HCT116 (cell line): ENCODE measurements around the gene TSR1. TPM values are rescaled to one million over a fixed set of nuclear protein-coding genes. Genes with fewer than 3 reads are reported as not detected.

Source experiments
- ATAC-seq: fragments of 200-7000 bp; cut with Tn5 transposase; 2 replicates; pipeline ENCODE4 v1.9.1; 2020; ENCODE audit warnings: mild to moderate bottlenecking, moderate library complexity
- BruUV-seq: library from RNA; stranded (reverse); fragments of 400-500 nt; replicated peaks from 2 replicates; lab custom pipeline; 2021; lab: Mats Ljungman, UMichigan
- CTCF ChIA-PET: fragments of 300-600 bp; sonication (Branson Sonifier 250); formaldehyde crosslinking; loops from one replicate; lab custom pipeline; 2021; ENCODE audit warnings: antibody characterized with exemption; lab: Charles Lee
- POLR2A ChIA-PET: fragments of 300-600, 350-600 bp; sonication (Branson Sonifier 250); formaldehyde crosslinking; loops from one replicate; lab custom pipeline; 2021; ENCODE audit warnings: antibody characterized with exemption; lab: Charles Lee
- RAD21 ChIA-PET, 2 experiments: fragments of 300-600 bp; sonication (Branson Sonifier 250); formaldehyde crosslinking; loops; one replicate each; lab custom pipeline; 2023; ENCODE audit warnings: low total read pairs in 2 of 2; ENCODE audit not compliant: uncharacterized antibody in 2 of 2, unreplicated experiment in 2 of 2, low non-redundant PET in 1 of 2; lab: Charles Lee
- DNase-seq: peaks from one replicate; pipeline ENCODE4 v3.0.0-alpha.2; 2010; ENCODE audit warnings: low read depth, low spot score
- H2AFZ ChIP-seq: fragments of 200-600 bp; shearing (Covaris generic), sonication (generic); 2 replicates; pipeline ENCODE4 v1.6.1; 2017; ENCODE audit warnings: low read depth, mixed run types, mixed read lengths, antibody characterized with exemption, low read length; ENCODE audit not compliant: poor library complexity, severe bottlenecking
- H3K27ac ChIP-seq: 2 replicates; pipeline ENCODE4 v1.5.1; 2012; ENCODE audit warnings: low read depth, low read length
- H3K27me3 ChIP-seq: fragments of 200-600 bp; sonication (generic); 2 replicates; pipeline ENCODE4 v1.6.1; 2016; ENCODE audit warnings: mixed run types, low read length, mixed read lengths; ENCODE audit not compliant: insufficient read depth
- H3K36me3 ChIP-seq, 2 experiments: fragments of 200-500 bp in 1 of 2; fragments of 200-600 bp in 1 of 2; sonication (Bioruptor generic) in 1 of 2; sonication (generic) in 1 of 2; 2 replicates each; pipeline versions ENCODE4 v1.5.1 to v1.6.1; 2014 to 2016; ENCODE audit warnings: low read length in 2 of 2, inconsistent platforms in 1 of 2, mixed read lengths in 1 of 2, mixed run types in 1 of 2; ENCODE audit not compliant: insufficient read depth in 2 of 2, control insufficient read depth in 1 of 2
- H3K4me1 ChIP-seq, 2 experiments: fragments of 200-600 bp in 1 of 2; sonication (generic) in 1 of 2; 2 replicates each; pipeline versions ENCODE4 v1.5.1 to v1.6.1; 2012 to 2017; ENCODE audit warnings: low read length in 2 of 2, inconsistent platforms in 1 of 2, mild to moderate bottlenecking in 1 of 2, mixed read lengths in 1 of 2, mixed run types in 1 of 2, moderate library complexity in 1 of 2; ENCODE audit not compliant: insufficient read depth in 2 of 2, control insufficient read depth in 1 of 2
- H3K4me2 ChIP-seq: fragments of 200-600 bp; sonication (generic); 2 replicates; pipeline ENCODE4 v1.6.1; 2017; ENCODE audit warnings: mixed run types, low read length, mixed read lengths
- H3K4me3 ChIP-seq, 2 experiments: fragments of 200-600 bp in 1 of 2; sonication (generic) in 1 of 2; replicated peaks in 1 of 2; 2 replicates each; pipeline ENCODE4 v1.5.1; 2011 to 2016; ENCODE audit warnings: low read length in 2 of 2, control low read depth in 1 of 2, low read depth in 1 of 2, mild to moderate bottlenecking in 1 of 2, mixed read lengths in 1 of 2, mixed run types in 1 of 2
- H3K79me2 ChIP-seq: fragments of 200-600 bp; sonication (generic); 2 replicates; pipeline ENCODE4 v1.6.1; 2017; ENCODE audit warnings: mild to moderate bottlenecking, mixed run types, low read length, moderate library complexity, mixed read lengths; ENCODE audit not compliant: insufficient read depth
- H3K9ac ChIP-seq: fragments of 200-600 bp; sonication (generic); 2 replicates; pipeline ENCODE4 v1.6.1; 2016; ENCODE audit warnings: low read length, mixed read lengths
- H3K9me2 ChIP-seq: fragments of 200-600 bp; sonication (generic), shearing (Covaris generic); 2 replicates; pipeline ENCODE4 v1.6.1; 2017; ENCODE audit warnings: mixed run types, mild to moderate bottlenecking, moderate library complexity; ENCODE audit not compliant: insufficient read depth
- H3K9me3 ChIP-seq, 2 experiments: fragments of 200-500 bp in 1 of 2; fragments of 200-600 bp in 1 of 2; sonication (Bioruptor generic) in 1 of 2; sonication (generic) in 1 of 2; 2 replicates each; pipeline ENCODE4 v1.6.1; 2014 to 2017; ENCODE audit warnings: low read length in 2 of 2, mixed read lengths in 2 of 2, inconsistent platforms in 1 of 2, low read depth in 1 of 2, mild to moderate bottlenecking in 1 of 2, mixed run types in 1 of 2, moderate library complexity in 1 of 2; ENCODE audit not compliant: control insufficient read depth in 1 of 2, insufficient read depth in 1 of 2
- H4K20me1 ChIP-seq: fragments of 200-600 bp; sonication (generic), shearing (Covaris generic); 2 replicates; pipeline ENCODE4 v1.6.1; 2017; ENCODE audit warnings: mixed run types, mild to moderate bottlenecking, moderate library complexity; ENCODE audit not compliant: insufficient read depth
- CBX3 ChIP-seq: IDR thresholded peaks from 2 replicates; pipeline ENCODE4 v1.6.1; 2012; ENCODE audit warnings: low read depth
- CEBPB ChIP-seq: IDR thresholded peaks from 2 replicates; pipeline ENCODE4 v1.6.1; 2012; ENCODE audit warnings: low read depth
- EGR1 ChIP-seq: IDR thresholded peaks from 2 replicates; pipeline ENCODE4 v1.6.1; 2012; ENCODE audit warnings: low read depth
- EZH2 ChIP-seq: fragments of 200-600 bp; sonication (generic); IDR thresholded peaks from 2 replicates; pipeline ENCODE4 v1.6.1; 2017; ENCODE audit warnings: antibody characterized with exemption, mixed run types
- EZH2phosphoT487 ChIP-seq: fragments of 200-600 bp; IDR thresholded peaks from 2 replicates; pipeline ENCODE4 v1.6.1; 2018; ENCODE audit warnings: antibody characterized with exemption, borderline replicate concordance
- FOSL1 ChIP-seq: IDR thresholded peaks from 2 replicates; pipeline ENCODE4 v1.6.1; 2012; ENCODE audit warnings: low read depth
- JUND ChIP-seq: IDR thresholded peaks from 2 replicates; pipeline ENCODE4 v1.6.1; 2012
- MAX ChIP-seq: IDR thresholded peaks from 2 replicates; pipeline ENCODE4 v1.6.1; 2012
- POLR2AphosphoS5 ChIP-seq: IDR thresholded peaks from 2 replicates; pipeline ENCODE4 v1.6.1; 2011; ENCODE audit warnings: mild to moderate bottlenecking, low read depth, low read length, moderate library complexity
- RAD21 ChIP-seq: IDR thresholded peaks from 2 replicates; pipeline ENCODE4 v1.6.1; 2012; ENCODE audit warnings: low read depth, mild to moderate bottlenecking
- SP1 ChIP-seq: IDR thresholded peaks from 2 replicates; pipeline ENCODE4 v1.6.1; 2012; ENCODE audit warnings: low read depth
- SRF ChIP-seq: IDR thresholded peaks from 2 replicates; pipeline ENCODE4 v1.6.1; 2012; ENCODE audit warnings: low read depth
- TCF7L2 ChIP-seq: IDR thresholded peaks from 2 replicates; pipeline ENCODE4 v1.7.0; 2011; ENCODE audit warnings: borderline replicate concordance, inconsistent platforms; ENCODE audit not compliant: insufficient read depth, insufficient read length; ENCODE audit errors: extremely low read depth
- ZBTB33 ChIP-seq: IDR thresholded peaks from 2 replicates; pipeline ENCODE4 v1.6.1; 2011; ENCODE audit warnings: mild to moderate bottlenecking, low read length, moderate library complexity; ENCODE audit not compliant: insufficient replicate concordance; ENCODE audit errors: extremely low read depth
- ZFX ChIP-seq: fragments of 450-650 bp; IDR thresholded peaks from 2 replicates; pipeline ENCODE4 v1.6.1; 2017
- ZNF274 ChIP-seq: fragments of 200-500 bp; sonication (Bioruptor generic); IDR thresholded peaks from 2 replicates; pipeline ENCODE4 v1.6.1; 2014; ENCODE audit warnings: mild to moderate bottlenecking, low read depth, low read length, inconsistent platforms
- intact Hi-C: fragments of 100-400 bp; cut with micrococcal nuclease; formaldehyde crosslinking; loops from 2 replicates; pipeline ENCODE4 v1.10.0; 2022
- total RNA-seq: library from RNA; stranded (reverse); gene quantifications from one replicate; pipeline ENCODE4 v1.2.1, GENCODE V29; 2021; ENCODE audit not compliant: unreplicated experiment

The TSR1 gene
- total RNA-seq, 1 experiment from 2014 or later, result 77.2 TPM

DNA sequence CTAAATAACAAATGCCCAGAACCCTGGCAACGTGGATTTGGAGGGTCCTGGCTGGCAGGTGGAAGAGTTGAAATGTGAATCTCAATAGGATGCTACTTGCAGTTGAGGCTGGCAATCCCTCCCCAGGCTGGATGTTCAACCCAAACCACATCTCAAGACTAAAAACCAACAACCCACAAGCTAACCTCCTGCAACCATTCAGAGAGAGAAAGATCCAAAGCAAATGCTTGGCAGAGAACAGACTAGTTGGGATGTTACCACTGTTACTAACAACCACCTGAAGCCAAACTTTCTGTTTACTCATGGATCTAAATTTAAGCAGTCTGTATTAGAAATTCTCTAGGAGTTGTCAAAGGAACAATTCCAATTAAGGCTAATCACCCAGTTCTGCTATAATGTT is 60.5 kb downstream of the TSR1 start:
- TF ChIP-seq TCF7L2 (no peak), EGR1 (no peak), ZNF274 (no peak), SRF (no peak), JUND (no peak), CBX3 (no peak), ZBTB33 (no peak), EZH2 (no peak), SP1 (no peak), ZFX (no peak), MAX (no peak), RAD21 (no peak), CEBPB (no peak), FOSL1 (no peak), EZH2phosphoT487 (no peak), POLR2AphosphoS5 (no peak)
- TF ChIP-seq, all 23 proteins: peak for 0
- no peak overlapping the region for H3K9ac ChIP-seq
- H3K4me3 ChIP-seq, result no peak overlapping the region
- no peak overlapping the region for H2AFZ ChIP-seq
- no peaks in the 10 kb centered on the region for H3K79me2 ChIP-seq
- no peaks in the 10 kb centered on the region for H3K27me3 ChIP-seq
- peaks cover 7 to 12% of the 10 kb centered on the region in 2 experiments; a peak in 3 of 4 replicates for H3K36me3 ChIP-seq
- H3K27ac ChIP-seq, result no peak overlapping the region
- H3K9me3 ChIP-seq, result no peaks in the 10 kb centered on the region
- DNase-seq (no peak), ATAC-seq (no peak)
- POLR2A ChIA-PET, result no interaction called here
- no peaks in the 10 kb centered on the region for H3K4me1 ChIP-seq
- intact Hi-C loops, result no loop called here
- H3K9me2 ChIP-seq, result no peaks in the 10 kb centered on the region
- RAD21 ChIA-PET, result no interaction called here
- CTCF ChIA-PET, result no interaction called here
- H3K4me2 ChIP-seq, result no peak overlapping the region
- BruUV-seq, result no TSS peak
- no peaks in the 10 kb centered on the region for H4K20me1 ChIP-seq
